ENCODE results near the gene VPS54. TPM values are rescaled to one million over a fixed set of nuclear protein-coding genes. Genes with fewer than 3 reads are reported as not detected.
A peak's percentile ranks its signal among the peaks of the same experiment; 100 is the strongest.

The VPS54 gene
- total and polyA plus RNA-seq, 9 of the 15 experiments (the other 6 are each of a cell fraction or from before 2014, with no cell fraction given): 4.9 to 23.2 (median 13.2) TPM

DNA sequence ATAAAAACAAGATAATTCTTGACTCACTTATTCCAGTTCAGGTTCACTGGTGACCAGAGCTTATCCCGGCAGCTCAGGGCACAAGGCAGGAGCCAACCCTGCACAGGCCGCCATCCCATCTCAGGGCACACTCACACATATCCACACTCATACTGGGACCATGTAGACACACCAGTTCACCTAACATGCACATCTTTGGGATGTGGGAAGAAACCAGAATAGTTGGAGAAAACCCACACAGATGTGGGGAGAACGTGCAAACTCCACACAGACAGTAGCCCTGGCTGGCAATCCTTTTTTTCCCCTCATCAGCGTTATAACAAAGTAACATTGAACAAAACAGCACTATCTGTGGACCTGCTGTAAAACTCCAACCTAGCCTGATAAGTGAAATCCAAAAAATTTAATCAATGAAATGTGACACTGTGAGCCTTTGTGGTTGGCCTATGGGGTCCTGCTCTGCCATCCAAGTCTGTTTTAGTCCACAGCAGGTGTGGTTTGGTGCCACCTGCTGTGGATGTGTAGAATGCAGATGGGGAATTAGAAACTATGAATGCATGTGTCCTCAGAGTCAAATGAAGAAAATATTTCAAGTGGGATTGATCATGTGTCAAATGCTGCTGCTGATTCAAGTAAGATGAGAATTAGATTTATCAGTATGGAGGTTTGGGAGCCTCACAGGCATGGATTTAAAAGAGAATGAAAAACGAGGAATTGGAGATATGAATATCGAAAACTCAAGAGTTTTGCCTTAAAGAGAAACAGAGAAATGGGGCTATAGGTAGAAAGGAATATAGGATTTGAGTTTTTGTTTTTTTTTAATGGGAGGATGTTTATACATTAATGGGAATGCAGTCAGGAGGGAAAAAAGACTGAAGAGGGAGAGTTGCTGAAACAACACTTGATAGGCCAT is 130.5 kb downstream of the VPS54 start:
- no peak overlapping the region for H3K4me2 ChIP-seq (ENCODE audit: insufficient read depth, low read length)
- FAIRE-seq: peak; percentile 90
- H3K27ac ChIP-seq (ENCODE audit: extremely low read depth, low read depth, low read length): no peak overlapping the region
- H3K79me2 ChIP-seq (ENCODE audit: control insufficient read depth, insufficient read depth, low read length): no peaks in the 10 kb centered on the region
- peak; percentile 92 for ATAC-seq
- WGBS (ENCODE audit: insufficient coverage, low coverage, missing lambda C conversion rate): 95% methylated on average over 6 of the region's 6 CpGs
- intact Hi-C loops (cut with micrococcal nuclease) (loop anchor here (1.0 kb wide), 1 partner anchor 196 kb away; no protein-coding TSS in a partner anchor), in situ Hi-C loops (cut with MboI) (no loop called here)
- H2AFZ ChIP-seq (ENCODE audit: low read depth, low read length): no peak overlapping the region
- H3K9me1 ChIP-seq (ENCODE audit: control insufficient read depth, insufficient read depth, low read length): no peaks in the 10 kb centered on the region
- BruUV-seq (replicated peaks): no TSS peak
- no peaks in the 10 kb centered on the region for H3K27me3 ChIP-seq (ENCODE audit: control insufficient read depth in 2 of 2, insufficient read depth in 2 of 2, low read length in 2 of 2)
- DNase-seq (ENCODE audit: extremely low read depth in 1 of 4, low spot score in 3 of 4): peak; percentile 30 to 67 (median 42)
- H3K9ac ChIP-seq (ENCODE audit: insufficient read depth in 1 of 2, low read depth in 2 of 2, low read length in 2 of 2): no peak overlapping the region
- no peaks in the 10 kb centered on the region for H4K20me1 ChIP-seq (replicated peaks; ENCODE audit: control insufficient read depth, insufficient read depth, low read length)
- H3K4me1 ChIP-seq (replicated peaks in 1 of 2; ENCODE audit: control insufficient read depth in 2 of 2, insufficient read depth in 2 of 2, low read length in 2 of 2): no peaks in the 10 kb centered on the region
- CTCF ChIA-PET (ENCODE audit: low intra/inter-chr PET ratio): interaction anchor here (0.8 to 3.1 kb wide), 2 partner anchors 196 to 209 kb away, joined by 4 to 20 read pairs; no protein-coding TSS in a partner anchor
- POLR2A ChIA-PET: no interaction called here
- no peaks in the 10 kb centered on the region for H3K9me3 ChIP-seq (replicated peaks; ENCODE audit: control insufficient read depth, insufficient read depth, low read depth, low read length)
- H3K36me3 ChIP-seq (ENCODE audit: control insufficient read depth, insufficient read depth, low read length): peaks cover 83% of the 10 kb centered on the region
- H3K4me3 ChIP-seq: no peak overlapping the region
- no peak for TF ChIP-seq CBX5 (IDR thresholded peaks at IDR 0.05; ENCODE audit: borderline replicate concordance, low read depth)
- peak; percentile 79; the same call in 1 of the 2 replicates for TF ChIP-seq POLR2AphosphoS2 (IDR thresholded peaks at IDR 0.05; ENCODE audit: low read length)
- no peak for TF ChIP-seq NFE2 (IDR thresholded peaks at IDR 0.05; ENCODE audit: low read depth)
- TF ChIP-seq SREBF2 (CRISPR knock-in tag; IDR thresholded peaks at IDR 0.05): no peak
- 0 out of 2 replicates have a peak, but pooled peaks have one; percentile 21 for TF ChIP-seq POLR2A (conservative IDR thresholded peaks at IDR 0.05)
- TF ChIP-seq NEUROD1 (IDR thresholded peaks at IDR 0.05; ENCODE audit: borderline replicate concordance, low read depth, low read length, partially characterized antibody): no peak
- TF ChIP-seq FUS (optimal IDR thresholded peaks at IDR 0.05; ENCODE audit: low read depth, low read length): no peak
- TF ChIP-seq, protein P1, sequence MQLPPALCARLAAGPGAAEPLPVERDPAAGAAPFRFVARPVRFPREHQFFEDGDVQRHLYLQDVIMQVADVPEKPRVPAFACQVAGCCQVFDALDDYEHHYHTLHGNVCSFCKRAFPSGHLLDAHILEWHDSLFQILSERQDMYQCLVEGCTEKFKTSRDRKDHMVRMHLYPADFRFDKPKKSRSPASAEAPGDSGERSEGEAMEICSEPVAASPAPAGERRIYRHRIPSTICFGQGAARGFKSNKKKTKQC (CRISPR knock-in tag; IDR thresholded peaks at IDR 0.05): no peak
- TF ChIP-seq NBN (IDR thresholded peaks at IDR 0.05; ENCODE audit: low read depth): no peak
- no peak for TF ChIP-seq ZNF584 (CRISPR knock-in tag; IDR thresholded peaks at IDR 0.05; ENCODE audit: low read depth)
- TF ChIP-seq RAD21 (CRISPR knock-in tag; conservative IDR thresholded peaks at IDR 0.05 in 1 of 2, IDR thresholded peaks at IDR 0.05 in 1 of 2): peak; percentile 71 to 81
- TF ChIP-seq E2F3 (CRISPR knock-in tag; IDR thresholded peaks at IDR 0.05): no peak
- no peak for TF ChIP-seq ZNF384 (IDR thresholded peaks at IDR 0.05; ENCODE audit: low read depth, low read length)
- TF ChIP-seq ZNF324 (CRISPR knock-in tag; IDR thresholded peaks at IDR 0.05): no peak
- TF ChIP-seq, protein P2, sequence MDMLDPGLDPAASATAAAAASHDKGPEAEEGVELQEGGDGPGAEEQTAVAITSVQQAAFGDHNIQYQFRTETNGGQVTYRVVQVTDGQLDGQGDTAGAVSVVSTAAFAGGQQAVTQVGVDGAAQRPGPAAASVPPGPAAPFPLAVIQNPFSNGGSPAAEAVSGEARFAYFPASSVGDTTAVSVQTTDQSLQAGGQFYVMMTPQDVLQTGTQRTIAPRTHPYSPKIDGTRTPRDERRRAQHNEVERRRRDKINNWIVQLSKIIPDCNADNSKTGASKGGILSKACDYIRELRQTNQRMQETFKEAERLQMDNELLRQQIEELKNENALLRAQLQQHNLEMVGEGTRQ (CRISPR knock-in tag; IDR thresholded peaks at IDR 0.05): no peak
- no peak for TF ChIP-seq CBFB (CRISPR knock-in tag; IDR thresholded peaks at IDR 0.05)
- no peak for TF ChIP-seq ZNF444 (CRISPR knock-in tag; IDR thresholded peaks at IDR 0.05)
- TF ChIP-seq MEF2D (tag; conservative IDR thresholded peaks at IDR 0.05; ENCODE audit: low read depth): no peak
- TF ChIP-seq, protein P3, sequence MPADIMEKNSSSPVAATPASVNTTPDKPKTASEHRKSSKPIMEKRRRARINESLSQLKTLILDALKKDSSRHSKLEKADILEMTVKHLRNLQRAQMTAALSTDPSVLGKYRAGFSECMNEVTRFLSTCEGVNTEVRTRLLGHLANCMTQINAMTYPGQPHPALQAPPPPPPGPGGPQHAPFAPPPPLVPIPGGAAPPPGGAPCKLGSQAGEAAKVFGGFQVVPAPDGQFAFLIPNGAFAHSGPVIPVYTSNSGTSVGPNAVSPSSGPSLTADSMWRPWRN (IDR thresholded peaks at IDR 0.05; ENCODE audit: low read depth): no peak
- no peak for TF ChIP-seq TCF7 (IDR thresholded peaks at IDR 0.05; ENCODE audit: borderline replicate concordance)
- TF ChIP-seq ZNF175 (CRISPR knock-in tag; IDR thresholded peaks at IDR 0.05; ENCODE audit: low read depth): no peak
- no peak for TF ChIP-seq ZNF146 (CRISPR knock-in tag; IDR thresholded peaks at IDR 0.05; ENCODE audit: unreplicated experiment)

Measured in K562 (cell line).